Activated CD8-positive, alpha-beta memory T cell treated with anti-CD3 and anti-CD28 coated beads, Interleukin-2, amount 10 ng/mL, durations not matched to agents 7 days and 5 days (primary cell): Measurements from ENCODE around the gene DEGS1. TPM values are rescaled to one million over a fixed set of nuclear protein-coding genes. Genes with fewer than 3 reads are reported as not detected.

Experiments used
- ATAC-seq: fragments of 150-1000 bp; cut with Tn5 transposase; one replicate; pipeline ENCODE4 v1.10.0; 2021; ENCODE audit warnings: moderate library complexity
- CTCF ChIA-PET: fragments of 350-600 bp; sonication (Branson Sonifier 250); formaldehyde crosslinking; loops from one replicate; lab custom pipeline; 2021; ENCODE audit warnings: antibody characterized with exemption; lab: Charles Lee
- DNase-seq: peaks from one replicate; pipeline ENCODE4 v3.0.0-alpha.2; 2020
- H3K27ac Mint-ChIP-seq: one replicate; pipeline ENCODE4 v1.8.0; 2021; ENCODE audit warnings: mild to moderate bottlenecking, mixed read lengths
- H3K27me3 Mint-ChIP-seq: one replicate; pipeline ENCODE4 v1.8.0; 2021; ENCODE audit warnings: mixed read lengths
- H3K36me3 Mint-ChIP-seq: one replicate; pipeline ENCODE4 v1.8.0; 2021; ENCODE audit warnings: mild to moderate bottlenecking, mixed read lengths
- H3K4me1 Mint-ChIP-seq: one replicate; pipeline ENCODE4 v1.8.0; 2021; ENCODE audit warnings: mixed read lengths
- H3K4me3 Mint-ChIP-seq: one replicate; pipeline ENCODE4 v1.8.0; 2021; ENCODE audit warnings: mild to moderate bottlenecking, moderate library complexity, mixed read lengths
- H3K9me3 Mint-ChIP-seq: one replicate; pipeline ENCODE4 v1.8.0; 2022; ENCODE audit warnings: low read depth, mixed read lengths
- total RNA-seq, 2 experiments: library from RNA; stranded (reverse); gene quantifications; one replicate each; pipeline ENCODE4 v1.2.3, GENCODE V29; 2021

The DEGS1 gene
- 10 to 100 TPM; 49.0 to 65.9 TPM for total RNA-seq

DNA sequence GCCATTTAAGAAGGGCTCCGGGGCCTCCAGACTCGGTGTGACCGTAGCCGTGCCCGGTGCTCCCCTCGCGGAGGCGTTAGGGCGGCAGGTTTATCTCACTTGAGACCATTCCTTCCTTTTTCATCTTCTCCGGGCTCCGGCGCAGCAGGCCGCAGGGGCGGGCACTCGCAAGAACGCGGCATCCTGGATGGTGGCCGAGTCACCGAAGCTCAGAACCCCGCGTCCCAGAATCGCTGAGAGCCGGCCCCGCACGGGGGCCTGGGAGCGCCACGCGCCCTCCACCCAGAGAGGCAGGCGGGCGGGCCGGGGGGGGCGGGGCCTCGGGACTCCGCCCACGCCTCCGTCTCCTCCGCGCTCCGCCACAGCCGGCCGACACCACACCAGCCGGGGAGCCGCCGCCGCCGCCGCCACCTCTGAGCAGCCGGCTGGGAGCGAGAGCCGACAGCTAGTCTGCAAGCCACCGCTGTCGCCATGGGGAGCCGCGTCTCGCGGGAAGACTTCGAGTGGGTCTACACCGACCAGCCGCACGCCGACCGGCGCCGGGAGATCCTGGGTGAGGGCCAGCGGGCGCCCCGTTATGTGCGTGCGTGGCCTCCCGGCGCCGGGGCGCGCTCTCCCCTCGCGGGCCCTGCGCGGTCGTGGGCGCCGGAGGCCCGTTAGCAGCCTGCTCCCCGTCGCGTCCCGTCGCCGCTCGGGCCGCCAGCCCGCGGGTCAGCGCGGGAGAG lies at the start of gene DEGS1:
Gene DEGS1, plus strand, starts transcription at position 375 of the 725 bp plus-strand sequence. Its CDS starts 97 bp downstream, at position 472.
- Mint-ChIP-seq H3K27ac (peak within 1 kb of the TSS; percentile 91), H3K36me3 (peaks cover 29% of the 10 kb centered on the region), H3K4me3 (peak within 1 kb of the TSS; percentile 97), H3K9me3 (no peaks in the 10 kb centered on the region), H3K4me1 (peaks cover 51% of the 10 kb centered on the region), H3K27me3 (no peaks in the 10 kb centered on the region)
- ATAC-seq (peak; percentile 83), DNase-seq (peak; percentile 87)
- CTCF ChIA-PET = interaction anchor here (0.5 to 3.1 kb wide), 9 partner anchors 10 to 274 kb away, joined by 3 to 24 read pairs (median 4); no protein-coding TSS in a partner anchor

DNA sequence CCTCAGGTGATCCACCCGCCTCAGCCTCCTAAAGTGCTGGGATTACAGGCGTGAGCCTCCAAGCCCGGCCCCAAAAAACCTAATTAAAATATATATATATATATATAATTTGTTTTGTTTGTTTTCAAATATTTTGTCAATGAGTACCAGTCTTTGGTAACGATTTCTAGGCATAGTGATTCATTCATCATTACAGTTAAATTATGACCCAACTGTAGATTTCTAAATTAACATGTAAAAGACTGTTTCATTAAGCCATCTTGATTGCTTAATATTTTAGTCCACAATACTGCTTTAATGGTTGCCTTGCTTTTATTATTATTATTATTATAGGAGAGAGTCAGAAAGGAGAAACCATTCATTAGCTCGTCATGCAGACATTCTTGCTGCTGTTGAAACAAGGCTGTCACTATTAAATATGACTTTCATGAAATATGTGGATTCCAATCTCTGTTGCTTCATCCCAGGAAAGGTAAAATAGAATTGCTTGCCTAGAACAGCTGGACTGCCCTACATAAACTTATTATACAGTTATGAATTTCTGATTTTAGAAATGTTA lies 49.2 kb upstream of the DEGS1 start:
- Mint-ChIP-seq H3K4me1 (peaks cover 1% of the 10 kb centered on the region), H3K4me3 (no peak overlapping the region), H3K36me3 (peaks cover 47% of the 10 kb centered on the region), H3K27me3 (no peaks in the 10 kb centered on the region), H3K9me3 (no peaks in the 10 kb centered on the region), H3K27ac (no peak overlapping the region)
- ATAC-seq = no peak
- DNase-seq = no peak
- CTCF ChIA-PET = interaction anchor here (1.0 to 1.9 kb wide), 2 partner anchors 11 to 36 kb away, joined by 3 to 4 read pairs; no protein-coding TSS in a partner anchor

- H3K27me3 Mint-ChIP-seq = no peaks in the 10 kb centered on the region
- peaks cover 30% of the 10 kb centered on the region for H3K36me3 Mint-ChIP-seq
- H3K27ac Mint-ChIP-seq = peak overlapping the region; percentile 33
- DNase-seq (no peak), ATAC-seq (no peak)
- no peaks in the 10 kb centered on the region for H3K9me3 Mint-ChIP-seq
- peaks cover 1% of the 10 kb centered on the region for H3K4me1 Mint-ChIP-seq
- no peak overlapping the region for H3K4me3 Mint-ChIP-seq
- CTCF ChIA-PET = interaction anchor here (0.7 to 1.6 kb wide), 4 partner anchors 9 to 785 kb away, joined by 3 read pairs; partner anchors contain the start of gene FBXO28
Measured at GRCh38 chr1:224137518-224137917, 45.5 kb upstream of the DEGS1 start.

DNA sequence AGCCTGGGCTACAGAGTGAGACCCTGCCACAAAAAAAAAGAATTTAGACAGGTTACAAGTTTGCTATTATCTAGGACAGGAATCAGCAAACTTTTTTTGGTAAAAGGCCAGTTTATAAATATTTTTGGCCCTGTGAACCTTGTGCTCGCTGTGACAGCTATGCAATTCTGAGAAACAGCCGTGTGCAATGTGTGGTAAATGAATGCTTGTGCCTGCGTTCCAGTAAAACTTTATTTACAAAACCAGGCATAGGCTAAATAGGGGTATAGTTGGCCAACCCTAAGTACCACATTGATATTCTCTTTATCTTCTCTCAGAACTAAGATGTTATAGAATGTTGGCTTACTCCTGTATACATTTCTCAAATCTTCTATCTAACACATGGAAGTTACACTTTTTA lies 44.8 kb upstream of the DEGS1 start:
- no peak overlapping the region for H3K27ac Mint-ChIP-seq
- DNase-seq (no peak), ATAC-seq (no peak)
- no peaks in the 10 kb centered on the region for H3K27me3 Mint-ChIP-seq
- CTCF ChIA-PET = interaction anchor here (1.6 kb wide), 2 partner anchors 9 to 784 kb away, joined by 3 read pairs; no protein-coding TSS in a partner anchor
- peaks cover 24% of the 10 kb centered on the region for H3K36me3 Mint-ChIP-seq
- peaks cover 1% of the 10 kb centered on the region for H3K4me1 Mint-ChIP-seq
- no peak overlapping the region for H3K4me3 Mint-ChIP-seq
- H3K9me3 Mint-ChIP-seq = no peaks in the 10 kb centered on the region

GRCh38 chr1:224141693-224142092 lies 41.3 kb upstream of the DEGS1 start:
- Mint-ChIP-seq H3K27ac (no peak overlapping the region), H3K4me3 (no peak overlapping the region), H3K4me1 (no peaks in the 10 kb centered on the region), H3K9me3 (no peaks in the 10 kb centered on the region), H3K27me3 (no peaks in the 10 kb centered on the region), H3K36me3 (peaks cover 19% of the 10 kb centered on the region)
- DNase-seq (no peak), ATAC-seq (no peak)
- CTCF ChIA-PET = no interaction called here

GRCh38 chr1:224149709-224150108 lies 33.3 kb upstream of the DEGS1 start:
- Mint-ChIP-seq H3K4me3 (no peak overlapping the region), H3K27ac (no peak overlapping the region), H3K27me3 (no peaks in the 10 kb centered on the region), H3K9me3 (no peaks in the 10 kb centered on the region), H3K4me1 (peaks cover 12% of the 10 kb centered on the region), H3K36me3 (peaks cover 26% of the 10 kb centered on the region)
- ATAC-seq (no peak), DNase-seq (no peak)
- CTCF ChIA-PET = interaction anchor here (0.7 to 1.0 kb wide), 2 partner anchors 33 to 184 kb away, joined by 3 to 4 read pairs; no protein-coding TSS in a partner anchor

GRCh38 chr1:224151117-224151516 lies 31.9 kb upstream of the DEGS1 start:
- Mint-ChIP-seq H3K27ac (no peak overlapping the region), H3K9me3 (no peaks in the 10 kb centered on the region), H3K36me3 (peaks cover 24% of the 10 kb centered on the region), H3K27me3 (no peaks in the 10 kb centered on the region), H3K4me3 (no peak overlapping the region), H3K4me1 (peaks cover 12% of the 10 kb centered on the region)
- CTCF ChIA-PET = interaction anchor here (0.9 to 2.1 kb wide), 2 partner anchors 8 to 18 kb away, joined by 3 to 7 read pairs; no protein-coding TSS in a partner anchor
- DNase-seq = no peak
- ATAC-seq = no peak

GRCh38 chr1:224157316-224157715 lies 25.7 kb upstream of the DEGS1 start:
- Mint-ChIP-seq H3K4me3 (no peak overlapping the region), H3K27ac (no peak overlapping the region), H3K9me3 (no peaks in the 10 kb centered on the region), H3K36me3 (peaks cover 33% of the 10 kb centered on the region), H3K27me3 (no peaks in the 10 kb centered on the region), H3K4me1 (peaks cover 1% of the 10 kb centered on the region)
- CTCF ChIA-PET = interaction anchor here (1.0 to 3.2 kb wide), 4 partner anchors 12 to 300 kb away, joined by 3 to 13 read pairs (median 3); partner anchors contain the start of gene NVL
- no peak for DNase-seq
- ATAC-seq = no peak

DNA sequence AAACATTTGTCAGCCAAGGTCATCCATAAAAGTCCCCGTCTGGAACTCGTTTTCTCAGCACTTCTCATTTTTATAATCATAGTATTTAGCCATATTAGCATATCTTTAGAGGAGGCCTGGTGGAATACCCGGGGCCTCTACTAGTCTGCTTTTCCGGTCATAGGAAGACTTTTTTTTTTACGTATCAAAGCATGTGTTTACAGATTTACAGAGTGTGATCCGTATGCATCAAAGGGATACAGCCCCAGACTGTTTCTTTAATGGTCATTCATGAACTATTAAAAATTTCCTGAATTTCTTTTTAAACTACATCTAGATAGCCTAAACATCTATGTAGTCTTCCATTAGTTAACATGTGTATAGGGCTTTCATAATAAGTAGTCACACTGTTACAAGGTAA lies 23.5 kb upstream of the DEGS1 start:
- H3K36me3 Mint-ChIP-seq = peaks cover 29% of the 10 kb centered on the region
- ATAC-seq = no peak

DNA sequence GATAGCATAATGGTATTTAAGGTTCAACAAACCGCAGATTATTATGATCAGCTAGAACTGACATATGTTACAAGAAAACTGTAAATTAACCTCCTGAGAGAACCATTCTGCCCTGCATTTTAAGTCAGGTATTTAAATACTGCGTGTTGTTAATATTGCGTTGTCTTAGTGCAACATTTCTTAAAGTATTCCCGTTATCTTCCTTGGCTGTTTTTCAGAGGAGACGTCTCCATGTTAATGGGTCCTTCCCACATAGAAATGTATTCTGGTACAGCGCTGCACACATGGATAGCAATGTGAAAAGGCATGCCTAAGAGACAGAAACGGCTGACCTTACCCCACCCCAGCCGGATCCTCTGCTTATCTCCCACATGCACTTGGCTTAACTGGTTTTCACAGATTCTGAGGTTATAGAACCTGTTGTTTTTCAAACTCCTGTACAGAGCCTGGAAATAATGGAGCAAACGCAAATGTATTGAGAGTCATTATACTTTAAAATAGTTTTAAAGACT lies 22.8 kb upstream of the DEGS1 start:
- ATAC-seq (no peak), DNase-seq (no peak)
- H3K27me3 Mint-ChIP-seq = no peaks in the 10 kb centered on the region
- no peak overlapping the region for H3K4me3 Mint-ChIP-seq
- CTCF ChIA-PET = interaction anchor here (3.2 kb wide), 1 partner anchor 9 kb away, joined by 13 read pairs; no protein-coding TSS in a partner anchor
- no peaks in the 10 kb centered on the region for H3K4me1 Mint-ChIP-seq
- peaks cover 29% of the 10 kb centered on the region for H3K36me3 Mint-ChIP-seq
- no peaks in the 10 kb centered on the region for H3K9me3 Mint-ChIP-seq
- H3K27ac Mint-ChIP-seq = no peak overlapping the region

More for the DNA sequence above, 23.5 kb upstream of the DEGS1 start:
- CTCF ChIA-PET = interaction anchor here (0.8 to 3.2 kb wide), 4 partner anchors 9 to 60 kb away, joined by 3 to 13 read pairs (median 4); no protein-coding TSS in a partner anchor
- Mint-ChIP-seq H3K9me3 (no peaks in the 10 kb centered on the region), H3K4me1 (no peaks in the 10 kb centered on the region), H3K27ac (no peak overlapping the region), H3K27me3 (no peaks in the 10 kb centered on the region), H3K4me3 (no peak overlapping the region)
- DNase-seq = no peak

DNA sequence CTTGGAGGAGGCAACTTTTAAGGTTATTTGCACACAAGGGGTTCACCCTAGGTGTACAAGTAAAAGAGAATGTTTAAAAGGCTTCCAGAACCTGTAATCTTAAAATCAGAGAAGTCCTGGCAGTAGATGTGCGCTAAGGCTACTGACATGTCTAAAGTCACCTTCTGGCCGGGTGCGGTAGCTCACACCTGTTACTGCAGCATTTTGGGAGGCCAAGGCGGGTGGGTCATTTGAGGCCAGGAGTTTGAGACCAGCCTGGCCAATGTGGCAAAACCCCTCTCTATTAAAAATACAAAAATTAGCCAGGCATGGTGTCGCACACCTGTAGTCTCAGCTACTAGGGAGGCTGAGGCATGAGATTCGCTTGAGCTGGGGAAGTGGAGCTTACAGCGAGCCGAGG lies 20.3 kb upstream of the DEGS1 start:
- CTCF ChIA-PET = interaction anchor here (1.3 kb wide), 1 partner anchor 10 kb away, joined by 3 read pairs; no protein-coding TSS in a partner anchor
- Mint-ChIP-seq H3K27me3 (no peaks in the 10 kb centered on the region), H3K4me3 (no peak overlapping the region)

GRCh38 chr1:224163311-224163710 lies 19.7 kb upstream of the DEGS1 start:
- DNase-seq = no peak
- Mint-ChIP-seq H3K27me3 (no peaks in the 10 kb centered on the region), H3K9me3 (no peaks in the 10 kb centered on the region), H3K4me1 (peaks cover under 1% of the 10 kb centered on the region), H3K36me3 (peaks cover 16% of the 10 kb centered on the region), H3K4me3 (no peak overlapping the region), H3K27ac (no peak overlapping the region)
- no peak for ATAC-seq
- CTCF ChIA-PET = interaction anchor here (1.3 kb wide), 1 partner anchor 11 kb away, joined by 3 read pairs; no protein-coding TSS in a partner anchor

More for the DNA sequence above, 20.3 kb upstream of the DEGS1 start:
- ATAC-seq = no peak
- Mint-ChIP-seq H3K9me3 (no peaks in the 10 kb centered on the region), H3K36me3 (peaks cover 21% of the 10 kb centered on the region), H3K4me1 (no peaks in the 10 kb centered on the region), H3K27ac (no peak overlapping the region)
- DNase-seq = no peak

- Mint-ChIP-seq H3K36me3 (peaks cover 15% of the 10 kb centered on the region), H3K9me3 (peaks cover 2% of the 10 kb centered on the region), H3K27me3 (peaks cover 6% of the 10 kb centered on the region), H3K27ac (peak overlapping the region; percentile 66), H3K4me1 (peaks cover 29% of the 10 kb centered on the region), H3K4me3 (peak overlapping the region; percentile 22)
- CTCF ChIA-PET = interaction anchor here (0.9 to 3.0 kb wide), 12 partner anchors 10 to 288 kb away, joined by 3 to 24 read pairs (median 4); partner anchors contain the start of gene DEGS1
- DNase-seq (peak; percentile 58), ATAC-seq (peak; percentile 92)
Measured at GRCh38 chr1:224168859-224169380, 14.1 kb upstream of the DEGS1 start.
